ENCODE results near the gene PNMA8A. TPM values are rescaled to one million over a fixed set of nuclear protein-coding genes. Genes with fewer than 3 reads are reported as not detected.

The PNMA8A gene
- total RNA-seq (2022; extraction: Qiagen RNA extraction), result 8.1 to 9.4 TPM (median 9.1 TPM) in 5 replicates

DNA sequence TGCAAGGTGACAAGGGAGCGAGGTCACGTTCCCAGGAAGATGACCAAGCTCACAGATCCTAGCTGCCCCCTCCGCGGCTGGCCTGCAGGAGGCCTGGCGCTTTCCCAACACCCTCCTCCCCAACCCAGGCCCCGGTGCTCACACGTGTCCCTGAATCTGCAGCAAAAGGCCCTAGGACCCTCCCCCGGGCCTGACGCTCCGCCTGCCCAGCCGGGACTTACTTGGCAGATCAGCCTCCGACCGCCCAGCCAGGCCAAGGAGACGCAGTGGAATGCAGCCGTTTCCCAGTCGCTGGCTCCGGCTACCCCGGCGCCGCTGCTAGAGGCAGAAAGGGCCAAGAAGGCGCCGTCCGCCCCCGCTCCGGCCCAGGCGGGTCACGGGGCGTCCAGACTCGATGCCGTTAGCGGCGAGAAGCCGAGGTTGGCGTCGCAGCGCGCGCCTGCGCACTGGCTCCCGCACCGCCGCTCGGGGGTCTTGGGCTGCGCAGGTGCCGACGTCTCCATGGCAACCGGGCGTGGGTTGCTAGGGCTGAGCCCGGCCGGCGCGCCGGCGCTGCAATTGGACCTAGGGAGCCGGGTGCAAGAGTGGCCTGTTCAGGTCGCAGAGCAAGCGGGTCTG lies at the start of gene PNMA8A:
PNMA8A (minus strand) TSS at position 448 of the 618 bp plus-strand sequence. CDS start 528 bp downstream, outside the sequence.

GRCh38 chr19:46495786-46496099 lies 24.4 kb upstream of the PNMA8A start, which contains the start of gene PNMA8B:
Gene PNMA8B (minus strand): TSS chr19:46495867. CDS start chr19:46495465, 402 bp downstream.

GRCh38 chr19:46428239-46429135 lies 42.9 kb downstream of the PNMA8A start, which contains the start of gene PNMA8C:
Gene PNMA8C (minus strand): TSS chr19:46428936. CDS start chr19:46428359, 577 bp downstream.

Other genes with a start within 250 kb of the PNMA8A start
- 1.5 to 2.2 TPM (median 1.7 TPM) in 5 replicates for gene IGFL1, start 241.8 kb downstream of the PNMA8A start, total RNA-seq (2022; extraction: Qiagen RNA extraction)
- gene HIF3A, start 174.5 kb downstream of the PNMA8A start, total RNA-seq (2022; extraction: Qiagen RNA extraction), result 0.02 to 0.36 TPM (median 0.21 TPM) in 4 of 5 replicates, not detected in the other
- gene PPP5C, start 124.5 kb downstream of the PNMA8A start, total RNA-seq (2022; extraction: Qiagen RNA extraction), result 74.4 to 85.7 TPM (median 83.5 TPM) in 5 replicates
- gene CCDC8, start 58.0 kb downstream of the PNMA8A start, total RNA-seq (2022; extraction: Qiagen RNA extraction), result not detected in 5 replicates
- not detected in 5 replicates for gene PNMA8C, start 42.6 kb downstream of the PNMA8A start, total RNA-seq (2022; extraction: Qiagen RNA extraction)
- gene PNMA8B, start 24.3 kb upstream of the PNMA8A start, total RNA-seq (2022; extraction: Qiagen RNA extraction), result 0.02 TPM in 1 of 5 replicates, not detected in the others
- 191 to 275 TPM (median 258 TPM) in 5 replicates for gene CALM3, start 129.8 kb upstream of the PNMA8A start, total RNA-seq (2022; extraction: Qiagen RNA extraction)
- gene PTGIR, start 153.5 kb upstream of the PNMA8A start, total RNA-seq (2022; extraction: Qiagen RNA extraction), result 0.14 TPM in 1 of 5 replicates, not detected in the others
- not detected in 5 replicates for gene GNG8, start 164.6 kb upstream of the PNMA8A start, total RNA-seq (2022; extraction: Qiagen RNA extraction)
- 0.17 to 0.29 TPM (median 0.26 TPM) in 5 replicates for gene DACT3, start 189.6 kb upstream of the PNMA8A start, total RNA-seq (2022; extraction: Qiagen RNA extraction)
- 19.7 to 33.9 TPM (median 28.2 TPM) in 5 replicates for gene PRKD2, start 245.6 kb upstream of the PNMA8A start, total RNA-seq (2022; extraction: Qiagen RNA extraction)